ENCODE measurements around the gene OR51B4.
"Not testable (repeated sequence)": the region's sequence is repeated elsewhere in the genome, so short reads cannot be mapped to it uniquely, and the experiment has no call there.

Gene OR51B4

GRCh38 chr11:5294342-5294995, 7.3 kb downstream of the OR51B4 start:
- DNase-seq (ENCODE audit: low spot score), result not testable (repeated sequence)

GRCh38 chr11:5293028-5293427, 8.7 kb downstream of the OR51B4 start:
- DNase-seq (ENCODE audit: low spot score), result no peak

GRCh38 chr11:5291207-5291838, 10.4 kb downstream of the OR51B4 start:
- DNase-seq (ENCODE audit: low spot score), result no peak

- no peak for DNase-seq (ENCODE audit: low spot score)
These were observed 11.6 kb downstream of the OR51B4 start for GRCh38 chr11:5290106-5290505.

- DNase-seq (ENCODE audit: low spot score), result no peak
These were observed 12.1 kb downstream of the OR51B4 start for GRCh38 chr11:5289696-5290095.

- no peak for DNase-seq (ENCODE audit: low spot score)
These were observed 12.7 kb downstream of the OR51B4 start for GRCh38 chr11:5288906-5289550.

GRCh38 chr11:5288108-5288905, 13.4 kb downstream of the OR51B4 start:
- no peak for DNase-seq (ENCODE audit: low spot score)

- DNase-seq (ENCODE audit: low spot score), result no peak
These were observed 14.8 kb downstream of the OR51B4 start for GRCh38 chr11:5286901-5287300.

- no peak for DNase-seq (ENCODE audit: low spot score)
These were observed 15.4 kb downstream of the OR51B4 start for GRCh38 chr11:5286351-5286750.

GRCh38 chr11:5285703-5286340, 15.9 kb downstream of the OR51B4 start:
- DNase-seq (ENCODE audit: low spot score), result no peak

- DNase-seq (ENCODE audit: low spot score), result no peak
These were observed 17.1 kb downstream of the OR51B4 start for GRCh38 chr11:5284637-5285036.

GRCh38 chr11:5283882-5284281, 17.9 kb downstream of the OR51B4 start:
- DNase-seq (ENCODE audit: low spot score), result no peak

- DNase-seq (ENCODE audit: low spot score), result no peak
These were observed 18.7 kb downstream of the OR51B4 start for GRCh38 chr11:5283086-5283485.

GRCh38 chr11:5282628-5283027, 19.1 kb downstream of the OR51B4 start:
- no peak for DNase-seq (ENCODE audit: low spot score)

GRCh38 chr11:5281596-5281995, 20.1 kb downstream of the OR51B4 start:
- DNase-seq (ENCODE audit: low spot score), result no peak

- DNase-seq (ENCODE audit: low spot score), result no peak
These were observed 21.1 kb downstream of the OR51B4 start for GRCh38 chr11:5280582-5281102.

- no peak for DNase-seq (ENCODE audit: low spot score)
These were observed 22.2 kb downstream of the OR51B4 start for GRCh38 chr11:5279471-5280090.

- DNase-seq (ENCODE audit: low spot score), result no peak
These were observed 23.9 kb downstream of the OR51B4 start for GRCh38 chr11:5277807-5278382.

- no peak for DNase-seq (ENCODE audit: low spot score)
These were observed 25.0 kb downstream of the OR51B4 start for GRCh38 chr11:5276697-5277096.

- DNase-seq (ENCODE audit: low spot score), result no peak
These were observed 26.2 kb downstream of the OR51B4 start for GRCh38 chr11:5275369-5276110.
